Activated CD4-positive, CD25-positive, alpha-beta regulatory T cell (primary cell): ENCODE results near the gene GALNTL6.

Source experiments
- DNase-seq, 4 experiments: peaks; one replicate each; lab custom pipeline; 2025; lab: John Stamatoyannopoulos, UW

The GALNTL6 gene

DNA sequence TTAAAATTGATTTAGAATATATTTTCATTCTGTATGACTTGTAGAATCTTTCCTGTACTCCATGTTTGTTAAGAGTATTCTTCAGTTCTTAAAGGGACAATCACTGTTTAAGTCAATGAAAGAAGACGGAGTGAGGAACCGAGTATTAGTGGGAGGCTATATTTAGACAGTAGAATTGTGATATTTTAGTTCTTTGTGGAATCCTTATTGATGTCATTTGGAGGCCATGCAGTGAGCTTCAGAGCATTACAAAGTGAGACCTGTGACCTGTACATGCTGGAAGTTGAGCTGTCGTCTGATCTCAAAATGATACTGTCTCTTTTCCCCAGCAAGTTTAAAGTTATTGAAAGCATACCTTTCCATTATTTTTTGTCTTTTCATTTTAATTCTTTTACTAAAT is 394.7 kb downstream of the GALNTL6 start:
- DNase-seq, result no peak

GRCh38 chr4:172220679-172221078 is 407.5 kb downstream of the GALNTL6 start:
- no peak for DNase-seq

DNA sequence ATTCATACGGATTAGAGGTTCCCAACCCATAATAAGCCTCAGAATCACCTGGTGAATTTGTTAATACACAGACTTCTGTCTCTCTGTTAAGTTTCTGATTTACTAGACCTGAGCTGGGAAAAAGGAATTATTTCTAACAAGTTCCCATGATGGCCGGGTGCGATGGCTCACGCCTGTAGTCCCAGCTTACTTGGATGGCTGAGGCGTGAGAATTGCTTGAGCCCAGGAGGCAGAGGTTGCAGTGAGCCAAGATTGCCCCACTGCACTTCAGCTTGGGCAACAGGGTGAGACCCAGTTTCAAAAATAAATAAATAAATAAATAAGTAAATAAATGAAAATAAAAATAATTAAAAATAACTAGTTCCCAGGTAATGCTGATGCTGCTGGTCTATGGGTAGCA is 412.3 kb downstream of the GALNTL6 start:
- no peak for DNase-seq

- no peak for DNase-seq
These were observed 419.8 kb downstream of the GALNTL6 start for GRCh38 chr4:172232966-172233365.

DNA sequence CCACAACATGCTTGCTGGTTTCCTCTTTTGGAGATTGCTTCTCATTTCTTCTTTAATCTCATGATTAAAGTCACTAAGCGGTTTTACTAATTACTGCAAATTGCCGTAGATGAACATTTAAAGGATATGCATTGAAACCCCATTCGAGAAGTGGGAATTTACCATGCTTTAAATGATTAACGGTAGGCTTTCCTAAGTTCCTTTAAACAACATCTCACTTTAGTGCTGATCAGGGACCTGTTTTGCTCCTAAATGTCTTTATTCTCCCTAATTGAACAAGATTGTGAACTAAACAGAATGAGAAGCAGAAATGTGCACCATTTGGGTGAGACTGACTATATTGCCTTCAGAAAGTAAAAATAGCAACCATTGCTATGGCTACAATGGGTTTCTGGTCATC is 430.3 kb downstream of the GALNTL6 start:
- DNase-seq, result no peak

DNA sequence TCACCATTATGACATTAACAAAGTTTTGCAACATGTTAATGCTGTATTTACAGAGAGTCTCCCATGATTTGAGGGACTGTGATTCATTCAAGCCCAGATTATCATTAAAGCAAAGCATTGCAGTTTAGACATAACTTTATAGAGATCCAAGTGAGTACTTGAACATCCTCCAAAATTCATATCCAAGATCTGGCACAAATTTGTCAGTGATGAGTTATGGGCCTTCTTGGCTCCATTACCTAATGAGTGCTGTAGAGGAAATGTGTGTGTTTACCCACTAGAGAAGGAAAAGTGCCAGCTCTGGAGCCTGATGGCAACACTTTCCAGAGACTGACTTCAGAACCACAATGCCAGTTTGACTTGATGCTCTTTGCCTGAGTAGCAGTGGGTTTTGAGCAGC is 432.3 kb downstream of the GALNTL6 start:
- no peak for DNase-seq

DNA sequence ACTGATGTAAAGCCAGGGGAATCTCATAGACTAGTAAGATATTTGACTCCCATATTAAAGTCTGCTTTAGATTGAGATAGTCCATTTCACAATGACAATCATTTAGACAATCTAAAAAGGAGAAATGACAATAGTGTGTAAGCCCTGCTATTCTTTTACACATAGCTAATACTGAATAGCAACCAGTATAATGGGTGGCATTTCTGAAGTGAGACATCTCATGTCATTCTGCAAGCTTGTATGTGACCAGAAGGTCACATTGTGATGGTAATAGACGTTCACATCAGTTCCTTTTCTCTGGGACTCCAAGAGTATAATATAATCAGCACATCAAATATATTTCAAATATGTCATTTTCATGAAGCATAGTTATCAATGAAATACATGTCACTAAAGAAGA is 440.2 kb downstream of the GALNTL6 start:
- DNase-seq, result no peak

- DNase-seq, result no peak
These were observed 443.6 kb downstream of the GALNTL6 start for GRCh38 chr4:172256820-172257219.

GRCh38 chr4:172270397-172270796 is 457.2 kb downstream of the GALNTL6 start:
- DNase-seq, result no peak

- no peak for DNase-seq
These were observed 473.9 kb downstream of the GALNTL6 start for GRCh38 chr4:172287117-172287516.

DNA sequence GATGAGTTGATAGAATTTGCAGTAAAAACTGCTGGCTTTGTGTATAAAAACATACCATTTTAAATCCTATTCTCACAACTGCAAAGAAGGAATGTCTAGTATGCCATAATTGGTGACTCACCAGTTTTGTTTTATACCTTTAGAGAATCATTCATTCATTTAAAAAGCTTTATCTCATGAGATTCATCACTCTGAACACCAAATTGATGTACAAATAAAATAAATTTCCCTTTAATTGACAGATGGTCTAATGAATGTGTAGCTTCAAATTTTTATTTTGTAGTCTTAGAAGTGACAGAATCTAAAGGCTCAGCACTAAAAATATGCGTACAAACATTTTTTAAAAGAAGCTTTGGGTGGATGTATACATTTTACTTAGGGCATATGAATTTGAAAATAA is 492.5 kb downstream of the GALNTL6 start:
- DNase-seq, result no peak

DNA sequence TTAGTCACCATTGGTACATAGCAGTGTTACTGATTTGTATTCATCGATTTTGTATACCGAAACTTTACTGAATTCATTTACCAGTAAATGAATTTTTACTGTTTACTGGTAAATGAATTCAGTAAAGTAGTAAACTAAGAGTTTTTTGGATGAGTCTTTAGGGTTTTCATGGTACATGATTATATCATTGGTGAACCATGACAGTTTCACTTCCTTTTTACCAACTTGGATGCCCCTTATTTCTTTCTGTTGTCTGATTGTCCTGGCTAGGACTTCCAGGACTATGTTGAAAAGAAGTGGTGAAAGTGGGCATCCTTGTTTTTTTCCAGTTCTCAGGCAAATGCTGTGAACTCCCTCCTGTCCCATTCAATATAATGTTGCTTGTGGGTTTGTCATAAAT is 494.9 kb downstream of the GALNTL6 start:
- no peak for DNase-seq

- no peak for DNase-seq
These were observed 498.5 kb downstream of the GALNTL6 start for GRCh38 chr4:172311682-172312081.

GRCh38 chr4:172323288-172323687 is 510.1 kb downstream of the GALNTL6 start:
- DNase-seq, result no peak

DNA sequence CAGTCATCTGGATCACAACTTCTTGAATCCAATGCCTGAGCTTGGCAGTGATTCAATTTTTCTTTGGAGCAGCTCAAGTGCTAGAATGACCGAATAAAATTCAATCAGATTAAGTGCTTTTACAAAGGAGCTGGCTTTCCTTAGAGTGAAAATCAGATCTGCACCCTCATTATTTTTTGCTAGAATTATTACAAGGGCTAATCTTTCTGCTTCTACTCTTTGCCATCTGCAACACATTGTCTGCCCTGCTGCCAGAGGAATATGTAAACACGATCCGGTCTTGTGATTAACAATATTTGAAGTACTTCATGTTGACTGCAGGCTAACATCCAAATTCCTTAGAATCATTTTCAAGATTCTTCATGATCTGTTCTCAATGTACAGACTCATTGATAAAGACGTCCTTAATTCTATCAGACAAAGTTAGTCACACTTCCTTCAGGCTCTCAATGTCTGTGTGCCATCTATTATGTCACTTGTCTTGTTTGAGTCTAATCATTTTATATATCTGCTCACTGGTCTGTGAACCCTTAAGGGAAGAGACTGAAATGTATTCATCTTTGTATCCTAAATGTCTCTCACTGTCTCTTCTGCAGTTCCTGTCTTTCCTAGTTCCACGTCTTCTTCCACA is 531.2 kb downstream of the GALNTL6 start:
- DNase-seq, result no peak

DNA sequence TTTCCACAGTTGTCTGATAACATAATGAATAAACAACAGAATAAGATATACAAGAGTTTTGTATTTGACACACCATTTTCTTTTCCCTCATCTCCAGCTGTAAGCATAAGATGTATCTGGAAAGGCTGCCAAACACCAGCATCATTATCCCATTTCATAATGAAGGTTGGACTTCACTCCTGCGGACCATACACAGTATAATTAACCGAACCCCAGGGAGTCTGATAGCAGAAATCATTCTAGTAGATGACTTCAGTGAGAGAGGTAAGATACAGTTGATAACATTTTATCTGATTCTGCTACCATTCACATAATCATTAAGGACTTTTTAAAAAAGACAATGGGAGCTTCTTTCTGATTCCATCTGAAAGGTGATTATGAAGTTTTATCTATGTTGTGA is 535.2 kb downstream of the GALNTL6 start:
- DNase-seq, result no peak

DNA sequence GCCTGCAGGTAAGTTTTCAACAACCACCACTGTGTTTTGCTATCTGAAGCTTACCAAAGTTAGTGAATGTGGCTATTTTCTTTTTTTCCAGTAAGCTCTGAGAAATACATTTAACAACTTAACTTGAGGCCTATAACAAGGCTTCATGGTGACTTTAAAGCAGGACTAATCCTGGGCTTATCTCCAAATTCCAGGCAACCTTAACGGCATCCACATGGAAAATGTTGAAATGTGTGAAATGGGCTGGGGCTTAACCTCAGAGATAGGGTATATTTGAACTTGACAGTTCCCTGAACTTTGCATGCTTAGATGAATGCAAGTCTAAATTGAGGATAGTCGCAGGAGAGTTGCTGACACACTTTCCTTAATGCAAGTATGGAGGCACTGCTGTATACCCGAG is 539.2 kb downstream of the GALNTL6 start:
- no peak for DNase-seq

DNA sequence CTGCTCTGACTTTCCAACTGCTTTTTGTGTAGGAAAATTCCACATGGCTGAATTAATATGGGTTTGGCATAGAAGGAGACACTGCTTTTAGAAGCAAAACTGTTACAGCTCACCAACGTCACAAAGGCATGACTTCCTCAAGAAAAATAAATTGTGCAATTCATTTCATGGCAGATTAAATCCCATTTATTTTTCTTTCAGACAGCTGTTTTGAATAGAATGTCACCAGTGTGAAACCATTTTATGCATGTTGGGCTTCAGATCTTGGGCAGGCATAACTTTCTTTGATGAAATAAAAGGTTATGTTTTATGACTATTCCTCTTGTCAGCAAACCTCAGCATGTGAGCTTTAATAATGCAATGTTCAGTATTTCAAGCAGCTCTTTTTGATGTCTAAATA is 542.8 kb downstream of the GALNTL6 start:
- DNase-seq, result no peak

- DNase-seq, result no peak
These were observed 543.9 kb downstream of the GALNTL6 start for GRCh38 chr4:172357006-172357540.

DNA sequence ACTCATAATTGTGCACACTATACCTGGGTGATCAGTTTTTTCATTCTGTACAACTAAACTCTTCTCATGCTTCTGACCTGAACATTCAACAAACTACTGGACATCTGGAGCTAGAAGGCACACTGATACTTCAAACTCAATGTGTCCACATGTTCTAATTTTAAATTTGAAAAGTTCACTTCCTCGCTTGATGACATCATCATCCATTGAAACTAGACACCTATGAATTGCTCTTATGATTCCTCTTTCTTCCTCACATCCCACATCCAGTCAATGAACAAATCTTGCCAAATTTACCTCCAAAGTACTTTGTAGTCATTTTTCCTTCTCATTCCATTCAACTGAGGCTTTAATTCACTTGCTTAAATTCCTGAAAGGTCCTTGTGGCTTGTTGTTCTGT is 549.4 kb downstream of the GALNTL6 start:
- no peak for DNase-seq

DNA sequence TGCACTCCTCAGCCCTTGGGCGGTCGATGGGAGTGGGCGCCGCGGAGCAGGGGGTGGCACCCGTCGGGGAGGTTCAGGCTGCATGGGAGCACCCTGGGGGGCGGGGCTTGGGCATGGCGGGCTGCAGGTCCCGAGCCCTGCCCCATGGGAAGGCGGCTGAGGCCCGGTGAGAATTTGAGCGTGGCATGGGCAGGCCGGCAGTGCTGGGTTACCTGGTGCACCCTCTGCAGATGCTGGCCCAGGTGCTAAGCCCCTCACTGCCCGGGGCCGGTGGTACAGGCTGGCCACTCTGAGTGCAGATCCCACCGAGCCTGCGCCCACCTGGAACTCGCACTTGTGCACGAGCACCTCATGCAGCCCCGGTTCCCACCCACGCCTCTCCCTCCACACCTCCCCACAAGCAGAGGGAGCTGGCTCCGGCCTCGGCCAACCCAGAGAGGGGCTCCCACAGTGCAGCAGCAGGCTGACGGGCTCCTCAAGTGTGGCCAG is 556.3 kb downstream of the GALNTL6 start:
- no peak for DNase-seq

GRCh38 chr4:172377486-172378140 is 564.4 kb downstream of the GALNTL6 start:
- no peak for DNase-seq

DNA sequence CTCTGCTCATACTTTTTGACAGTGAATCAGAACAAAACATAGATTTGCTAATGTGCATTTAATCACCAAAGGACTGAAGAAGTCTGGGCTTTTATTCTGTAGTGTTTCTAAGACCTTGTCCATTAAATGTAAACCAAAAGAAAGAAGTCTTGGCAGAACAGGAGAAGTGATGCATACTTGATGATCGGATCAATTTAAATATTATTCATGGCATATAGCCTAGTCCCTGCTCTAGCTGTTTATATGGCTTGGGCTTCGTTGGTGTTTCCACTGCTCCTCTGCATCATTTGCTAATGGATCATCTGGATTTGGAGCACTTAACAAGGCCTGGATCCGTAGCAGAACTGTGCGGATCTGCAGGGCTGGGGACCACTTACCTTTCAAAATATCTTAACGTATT is 566.6 kb downstream of the GALNTL6 start:
- DNase-seq, result no peak

- DNase-seq, result no peak
These were observed 577.1 kb downstream of the GALNTL6 start for GRCh38 chr4:172390331-172390730.
